ENCODE data around the gene MOCS3.

GRCh38 chr20:51010932-51011331, 52.3 kb downstream of the MOCS3 start:
- no peak for TF ChIP-seq EZH2phosphoT487 (IDR thresholded peaks at IDR 0.05; ENCODE audit: insufficient read depth, low read depth)
- TF ChIP-seq EZH2 (IDR thresholded peaks at IDR 0.05; ENCODE audit: insufficient read depth, poor library complexity, severe bottlenecking), result no peak
